HG02642 (cell line): ENCODE results near the gene OR10S1.
"Not testable (repeated sequence)": the region's sequence is repeated elsewhere in the genome, so short reads cannot be mapped to it uniquely, and the experiment has no call there.

Source experiments
- ATAC-seq: cut with Tn5 transposase; IDR thresholded peaks from one replicate; pipeline ENCODE4 v1.9.1; 2021; ENCODE audit warnings: mild to moderate bottlenecking; ENCODE audit not compliant: unreplicated experiment, poor library complexity

The OR10S1 gene

DNA sequence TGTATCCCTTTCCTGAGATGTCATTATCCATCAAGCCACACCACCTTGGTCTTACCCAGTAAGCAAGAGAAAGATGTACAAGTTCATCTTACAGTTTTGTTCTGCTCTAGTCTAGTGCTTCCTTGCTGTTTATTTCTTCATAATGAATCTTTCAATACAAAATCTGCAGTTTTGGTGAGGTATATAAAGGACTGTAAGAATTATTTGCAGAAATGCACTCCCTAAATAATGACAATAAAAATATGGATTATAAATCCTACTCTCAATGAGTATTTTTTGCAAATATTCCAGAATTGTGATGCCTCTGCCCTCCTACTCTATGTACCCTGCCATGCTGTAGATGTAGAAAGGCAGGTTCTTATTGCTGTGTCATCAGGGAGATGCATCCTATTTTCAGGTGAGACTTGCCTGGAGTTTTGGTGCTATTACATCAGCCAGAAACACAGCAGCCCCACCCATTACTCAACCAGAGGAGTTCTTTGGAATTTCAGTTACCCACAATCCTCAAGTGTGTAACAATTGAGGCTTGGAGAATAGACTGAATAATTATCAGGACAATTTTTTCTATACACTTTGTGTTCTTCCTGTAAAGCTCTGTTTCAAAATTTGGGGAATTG is at the start of gene OR10S1:
TSS of gene OR10S1 (minus strand) at position 51 of the 617 bp plus-strand sequence. CDS start 117 bp downstream, outside the sequence.
- no peak for ATAC-seq

- ATAC-seq = no peak
Observed at GRCh38 chr11:124026498-124026897, 48.9 kb upstream of the OR10S1 start, which contains the start of gene OR10G8. Gene OR10G8 (plus strand): TSS chr11:124026798. CDS start chr11:124029623, 2,825 bp downstream.

GRCh38 chr11:124015837-124016236 is 38.3 kb upstream of the OR10S1 start:
- not testable (repeated sequence) for ATAC-seq

DNA sequence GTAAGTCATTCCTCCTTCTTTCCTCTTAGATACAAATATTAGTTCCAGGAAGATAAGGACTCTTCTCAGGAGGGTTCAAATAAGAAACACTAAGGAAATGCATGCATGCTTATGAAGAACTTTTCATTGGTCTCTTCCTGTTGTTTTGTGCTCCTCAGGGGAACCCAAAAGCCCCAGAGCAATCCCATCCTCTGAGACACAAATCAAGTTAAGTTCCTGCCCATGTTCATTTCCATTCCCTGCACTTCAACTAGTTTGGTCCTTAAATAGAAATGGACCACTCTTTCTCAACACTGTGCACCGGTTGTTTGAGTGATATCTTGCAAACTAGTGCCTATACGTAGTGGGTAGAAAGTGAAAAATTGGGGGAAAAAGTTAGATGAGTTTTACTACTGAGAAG is 35.1 kb upstream of the OR10S1 start, which contains the start of gene OR10G4:
TSS of gene OR10G4 (plus strand) at position 301 of the 400 bp plus-strand sequence. CDS start 2,578 bp downstream, outside the sequence.
- ATAC-seq = no peak

DNA sequence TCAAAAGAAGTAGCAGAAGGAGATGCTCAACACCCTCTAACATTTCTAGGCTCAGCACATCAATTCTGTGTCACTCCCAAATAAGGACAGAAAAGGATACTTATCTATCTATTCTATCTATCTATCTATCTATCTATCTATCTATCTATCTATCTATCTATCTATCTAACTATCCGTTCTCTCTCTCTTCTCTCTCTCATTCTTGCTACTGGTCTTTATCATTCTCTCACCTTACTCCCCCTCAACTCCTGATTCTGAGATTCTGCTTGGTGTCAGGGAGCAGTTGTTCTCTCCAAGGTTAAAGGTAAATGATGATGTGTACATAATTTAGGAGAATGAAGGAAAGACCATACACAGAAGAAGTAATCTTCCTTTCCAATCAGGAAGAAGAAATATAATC is 17.5 kb upstream of the OR10S1 start, which contains the start of gene OR10G6:
TSS of gene OR10G6 (minus strand) at position 43 of the 400 bp plus-strand sequence. CDS start at position 43, 0 bp downstream.
- ATAC-seq = no peak

- ATAC-seq = no peak
Observed at GRCh38 chr11:123979311-123979710, 1.7 kb upstream of the OR10S1 start.

GRCh38 chr11:123976770-123977560 is 616 bp downstream of the OR10S1 start:
- ATAC-seq = no peak

DNA sequence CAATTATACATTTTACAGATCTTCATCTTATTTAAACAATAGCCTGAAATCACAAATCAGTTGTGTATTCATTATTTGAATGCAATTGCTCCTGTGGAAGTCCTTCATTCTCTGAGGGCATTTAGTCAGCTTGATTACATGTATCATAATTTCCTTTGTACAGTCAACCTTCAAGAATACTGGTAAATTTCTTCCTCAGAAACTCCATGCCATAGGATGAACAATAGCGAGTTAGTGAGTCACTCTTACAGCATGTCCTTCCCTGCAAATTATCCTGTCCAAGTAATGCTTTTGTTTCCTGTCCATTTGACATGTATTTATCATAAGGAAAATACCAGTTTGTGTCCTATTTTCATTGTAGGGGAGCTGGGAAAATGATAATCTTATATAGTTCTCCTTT is 3.8 kb downstream of the OR10S1 start:
- ATAC-seq = no peak

DNA sequence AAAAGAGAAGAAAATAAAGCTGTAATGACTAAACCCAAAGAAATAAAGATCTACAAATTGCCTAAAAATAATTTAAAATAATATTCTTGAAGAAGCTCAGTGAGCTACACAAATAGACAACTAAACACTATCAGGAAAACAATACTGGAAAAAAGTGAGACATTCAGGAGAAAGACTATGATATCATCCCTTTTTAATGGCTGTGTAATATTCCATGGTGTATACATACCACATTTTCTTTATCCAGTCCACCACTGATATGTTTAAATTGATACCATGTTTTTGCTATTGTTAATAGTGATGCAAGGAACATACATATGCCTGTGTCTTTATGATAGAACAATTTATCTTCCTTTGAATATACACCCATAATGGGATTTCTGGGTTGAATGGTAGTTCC is 20.8 kb downstream of the OR10S1 start:
- no peak for ATAC-seq

DNA sequence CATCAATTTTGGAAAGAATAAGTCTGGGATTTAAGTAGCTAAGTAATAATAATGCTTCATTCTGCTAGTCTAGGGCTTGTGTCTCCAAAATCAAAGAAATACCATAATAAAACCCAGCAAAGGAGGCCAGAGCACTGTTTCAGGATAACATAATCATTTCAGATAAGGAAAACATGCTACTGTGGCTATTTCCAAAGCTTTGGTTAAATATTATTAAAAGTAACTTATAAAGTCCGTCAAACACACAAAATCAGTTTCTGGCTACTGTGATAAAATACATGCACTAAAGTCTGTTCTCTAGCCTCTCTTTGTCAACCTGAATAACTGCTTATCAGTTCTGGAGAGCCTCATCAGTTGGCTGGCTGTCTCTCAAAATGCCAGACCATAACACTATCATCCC is 32.4 kb downstream of the OR10S1 start:
- ATAC-seq = no peak

DNA sequence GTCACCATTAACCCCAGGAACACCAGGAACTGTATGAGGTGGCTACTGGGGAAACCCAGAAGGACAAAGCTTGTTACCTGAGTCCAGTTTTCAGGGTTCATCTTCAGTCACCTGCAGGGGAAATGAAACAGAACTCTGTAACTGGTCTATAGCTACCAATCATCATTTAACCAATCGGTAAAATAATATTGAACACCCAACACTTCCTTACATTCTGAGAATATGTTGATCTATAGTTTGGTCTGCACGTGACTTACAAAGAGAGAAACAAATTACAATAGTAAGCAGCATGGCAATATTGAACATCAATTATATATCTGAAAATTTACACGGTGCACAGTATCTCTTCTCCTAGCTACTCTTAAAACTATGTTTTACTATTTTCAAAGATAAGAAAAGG is 33.8 kb downstream of the OR10S1 start, which contains the start of gene OR6T1:
TSS of gene OR6T1 (minus strand) at position 101 of the 400 bp plus-strand sequence. CDS start at position 101, 0 bp downstream.
- ATAC-seq = no peak

DNA sequence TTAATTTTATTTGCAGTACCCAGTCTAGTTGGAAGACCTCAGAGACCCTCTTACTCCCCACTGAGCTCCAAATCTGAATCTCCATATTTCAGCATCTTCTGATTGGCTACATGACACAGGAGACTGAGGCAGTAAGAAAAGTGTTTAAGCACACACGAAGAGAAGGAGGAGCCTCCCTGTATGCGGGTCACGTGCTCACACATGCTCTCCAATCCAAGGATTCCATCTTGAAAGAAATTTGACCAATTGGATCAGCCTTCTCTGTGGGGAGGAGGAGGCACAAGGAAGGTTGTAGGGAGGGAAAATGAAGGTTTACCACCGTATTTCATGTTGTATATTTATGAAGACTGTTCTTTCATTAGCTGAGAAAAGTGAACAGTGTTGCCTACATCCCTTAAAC is 35.2 kb downstream of the OR10S1 start:
- no peak for ATAC-seq

GRCh38 chr11:123939317-123939716 is 38.3 kb downstream of the OR10S1 start, which contains the start of gene OR4D5:
Gene OR4D5 (plus strand): TSS chr11:123939617. CDS start chr11:123939617, 0 bp downstream.
- no peak for ATAC-seq
